Stimulated activated CD8-positive, alpha-beta memory T cell treated with anti-CD3 and anti-CD28 coated beads, Interleukin-15, amount 100 ng/mL, for 24 hours (primary cell): ENCODE data around the gene NPY1R.

ENCODE experiments used
- DNase-seq: peaks from one replicate; pipeline ENCODE4 v3.0.0-alpha.2; 2020; ENCODE audit warnings: low read depth

Gene NPY1R

GRCh38 chr4:163332526-163333406 is at the start of gene NPY1R:
Gene NPY1R (minus strand): TSS chr4:163332596. CDS start chr4:163326554, 6,042 bp downstream.
- DNase-seq = no peak

- no peak for DNase-seq
Observed at GRCh38 chr4:163380703-163381102, 48.3 kb upstream of the NPY1R start.

- DNase-seq = no peak
Observed at GRCh38 chr4:163378661-163379060, 46.3 kb upstream of the NPY1R start.

GRCh38 chr4:163372029-163372428 is 39.6 kb upstream of the NPY1R start:
- no peak for DNase-seq

- no peak for DNase-seq
Observed at GRCh38 chr4:163367651-163368050, 35.3 kb upstream of the NPY1R start.

GRCh38 chr4:163356104-163356503 is 23.7 kb upstream of the NPY1R start:
- no peak for DNase-seq

- no peak for DNase-seq
Observed at GRCh38 chr4:163353054-163353453, 20.7 kb upstream of the NPY1R start.

- DNase-seq = no peak
Observed at GRCh38 chr4:163350672-163351071, 18.3 kb upstream of the NPY1R start.

DNA sequence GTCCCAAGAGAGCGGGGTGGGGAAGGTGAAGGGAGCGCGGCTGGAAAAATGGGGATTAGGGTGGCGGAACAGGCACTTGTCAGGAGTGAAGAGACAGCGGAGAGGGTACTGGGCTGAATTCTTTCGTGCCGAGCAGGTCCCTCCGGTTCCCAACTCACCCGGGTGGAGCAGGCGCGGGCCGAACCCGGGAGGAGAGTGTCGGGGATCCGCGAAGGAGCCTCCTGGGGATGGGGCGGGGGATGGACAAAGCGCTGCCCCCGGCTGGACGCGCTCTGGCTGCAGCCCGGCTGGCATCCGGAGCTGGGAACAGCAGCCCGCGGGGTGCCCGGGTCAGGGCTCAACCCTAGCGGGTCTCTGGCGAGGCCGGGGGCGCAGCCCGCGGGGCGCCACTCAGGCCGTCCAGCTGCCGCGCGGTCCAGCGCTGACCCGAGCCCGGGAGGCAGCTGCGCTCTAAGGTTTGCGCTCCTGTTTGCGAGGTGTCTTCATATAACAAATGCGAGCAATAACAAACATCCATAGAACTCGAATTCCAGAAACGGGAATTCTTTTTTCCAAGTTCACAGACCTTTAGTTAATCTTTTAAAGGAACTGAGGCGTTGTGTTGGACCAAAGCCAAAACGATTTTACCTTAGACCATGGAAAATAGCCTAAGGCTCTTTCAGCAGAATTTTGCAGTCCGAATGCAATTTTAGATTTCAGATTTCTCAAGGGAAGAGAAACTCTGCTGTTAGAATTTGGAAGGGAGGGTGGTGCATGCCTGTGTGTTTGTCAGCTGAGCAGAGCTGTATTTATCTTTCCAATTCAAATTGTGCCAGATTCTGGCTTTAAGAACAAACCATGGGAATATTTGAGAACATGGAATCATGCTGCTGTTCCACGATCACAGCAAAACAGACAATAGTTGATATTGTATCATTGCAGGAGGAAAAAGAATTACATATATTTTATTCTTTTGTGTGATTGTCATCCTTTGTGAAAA is 12.0 kb upstream of the NPY1R start:
- DNase-seq = no peak

GRCh38 chr4:163343604-163344146 is 11.3 kb upstream of the NPY1R start, which contains the start of gene NPY5R:
Gene NPY5R (plus strand): TSS chr4:163343892. CDS start chr4:163350274, 6,382 bp downstream.
- DNase-seq = no peak

DNA sequence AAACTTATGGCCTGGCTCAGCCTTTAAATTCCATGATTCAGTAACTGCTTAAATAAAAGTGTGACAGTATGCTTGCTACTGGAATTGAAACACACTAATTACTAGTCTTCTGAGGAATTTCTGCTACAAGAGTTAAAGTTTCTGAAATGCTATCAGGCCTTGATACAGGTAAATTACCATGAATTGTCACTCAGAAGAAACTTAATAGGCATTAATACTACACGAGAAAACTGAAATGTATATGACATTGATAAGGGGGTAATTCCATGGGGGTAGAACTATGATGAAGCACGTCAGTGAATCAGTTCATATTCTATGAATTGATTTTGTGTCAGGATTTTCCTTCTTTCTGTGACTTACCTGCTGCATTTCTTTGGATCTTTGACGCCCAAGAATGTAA is 3.0 kb upstream of the NPY1R start:
- DNase-seq = no peak

GRCh38 chr4:163331629-163332376 is 593 bp downstream of the NPY1R start:
- DNase-seq = no peak

- DNase-seq = no peak
Observed at GRCh38 chr4:163330916-163331628, 1.3 kb downstream of the NPY1R start.

- DNase-seq = no peak
Observed at GRCh38 chr4:163317110-163317509, 15.3 kb downstream of the NPY1R start.

- no peak for DNase-seq
Observed at GRCh38 chr4:163309466-163309865, 22.9 kb downstream of the NPY1R start.

DNA sequence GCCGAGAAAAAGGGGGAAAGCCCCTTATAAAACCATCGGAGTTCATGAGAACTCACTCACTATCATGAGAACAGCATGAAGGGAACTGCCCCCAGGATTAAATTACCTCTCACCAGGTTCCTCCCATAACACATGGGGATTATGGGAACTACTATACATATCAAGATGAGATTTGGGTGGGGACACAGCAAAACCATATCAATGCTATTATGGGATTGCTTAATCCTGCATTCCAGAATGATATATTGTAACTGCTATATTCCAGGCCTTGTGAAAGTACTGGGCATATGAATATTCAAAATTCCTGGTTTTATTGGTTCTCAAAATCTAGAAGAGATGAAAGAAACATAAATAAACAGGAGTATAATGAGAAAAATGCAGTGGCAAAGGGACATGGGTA is 29.3 kb downstream of the NPY1R start:
- DNase-seq = no peak

DNA sequence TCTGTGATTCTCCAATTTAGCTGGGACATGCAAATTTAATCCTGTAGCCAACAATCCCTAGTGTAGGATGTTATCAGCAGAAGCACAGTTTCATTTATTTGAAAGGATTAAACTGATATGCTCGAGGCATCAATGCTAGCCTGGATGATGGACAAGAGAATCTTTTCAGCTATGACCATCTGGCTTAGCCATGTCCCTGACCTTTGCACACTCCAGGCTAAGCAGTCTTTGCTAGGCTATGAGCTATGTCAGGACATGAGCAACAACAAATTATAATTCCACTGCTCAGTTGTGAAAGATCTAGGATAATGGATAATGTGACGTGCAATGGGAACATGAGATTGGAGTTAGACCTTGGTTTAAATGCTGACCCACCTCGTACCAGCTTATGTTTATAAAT is 32.0 kb downstream of the NPY1R start:
- DNase-seq = no peak

DNA sequence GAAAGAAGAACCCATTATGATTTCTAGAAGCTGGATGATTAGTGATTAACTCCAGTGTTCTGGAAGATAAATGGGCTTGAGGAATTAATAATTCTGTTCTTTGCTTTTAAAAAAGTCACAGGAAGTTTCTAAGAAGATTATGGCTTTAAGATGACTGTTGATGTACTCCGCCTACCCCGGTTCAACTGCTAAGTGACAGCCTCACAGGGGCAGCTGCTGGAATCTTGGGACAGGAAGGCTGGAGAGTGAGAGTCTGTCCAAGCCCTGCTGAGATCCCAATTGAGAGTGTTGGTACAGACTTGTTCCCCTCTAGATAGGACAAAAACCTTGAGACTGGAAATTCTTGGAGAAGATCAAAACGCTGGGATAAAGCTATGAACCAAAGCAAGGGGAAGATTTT is 37.3 kb downstream of the NPY1R start:
- no peak for DNase-seq

- no peak for DNase-seq
Observed at GRCh38 chr4:163284304-163284703, 48.1 kb downstream of the NPY1R start.

- DNase-seq = no peak
Observed at GRCh38 chr4:163280703-163281519, 51.5 kb downstream of the NPY1R start.
